Measurements from ENCODE around the gene AKT1. TPM values are rescaled to one million over a fixed set of nuclear protein-coding genes. Genes with fewer than 3 reads are reported as not detected.
"Not testable (repeated sequence)": the region's sequence is repeated elsewhere in the genome, so short reads cannot be mapped to it uniquely, and the experiment has no call there.

AKT1 gene
- total RNA-seq (2014; rRNA removed; shearing (Covaris generic)), result 220 and 224 TPM in 2 replicates

- in situ Hi-C loops (cut with HindIII; ENCODE audit: low sequenced_read_pairs), result no loop called here
- no peak for DNase-seq (ENCODE audit: low spot score)
These were observed at the start of gene AKT1 for GRCh38 chr14:104794993-104795780. TSS of gene AKT1 (minus strand) at chr14:104795748. CDS start at chr14:104792643, 3,105 bp downstream.

GRCh38 chr14:104845033-104845666 is 49.6 kb upstream of the AKT1 start:
- in situ Hi-C loops (cut with HindIII; ENCODE audit: low sequenced_read_pairs), result no loop called here
- no peak for DNase-seq (ENCODE audit: low spot score)

- in situ Hi-C loops (cut with HindIII; ENCODE audit: low sequenced_read_pairs), result no loop called here
- peak; percentile 68 for DNase-seq (ENCODE audit: low spot score)
These were observed 48.9 kb upstream of the AKT1 start for GRCh38 chr14:104844306-104845032.

- in situ Hi-C loops (cut with HindIII; ENCODE audit: low sequenced_read_pairs), result no loop called here
- DNase-seq (ENCODE audit: low spot score), result peak; percentile 44
These were observed 48.1 kb upstream of the AKT1 start for GRCh38 chr14:104843442-104844305.

- in situ Hi-C loops (cut with HindIII; ENCODE audit: low sequenced_read_pairs), result no loop called here
- DNase-seq (ENCODE audit: low spot score), result no peak
These were observed 47.5 kb upstream of the AKT1 start for GRCh38 chr14:104843006-104843405.

GRCh38 chr14:104841730-104842129 is 46.2 kb upstream of the AKT1 start:
- in situ Hi-C loops (cut with HindIII; ENCODE audit: low sequenced_read_pairs), result no loop called here
- DNase-seq (ENCODE audit: low spot score), result no peak

- in situ Hi-C loops (cut with HindIII; ENCODE audit: low sequenced_read_pairs); DNase-seq (ENCODE audit: low spot score): not testable (repeated sequence)
These were observed 40.8 kb upstream of the AKT1 start for GRCh38 chr14:104836171-104836935.

- DNase-seq (ENCODE audit: low spot score), result no peak
- in situ Hi-C loops (cut with HindIII; ENCODE audit: low sequenced_read_pairs), result no loop called here
These were observed 35.2 kb upstream of the AKT1 start for GRCh38 chr14:104830781-104831180.

GRCh38 chr14:104827177-104828055 is 31.9 kb upstream of the AKT1 start:
- in situ Hi-C loops (cut with HindIII; ENCODE audit: low sequenced_read_pairs), result loop anchor here (10.0 kb wide), 1 partner anchor 107 kb away; no protein-coding TSS in a partner anchor
- DNase-seq (ENCODE audit: low spot score), result peak; percentile 12

GRCh38 chr14:104826861-104827176 is 31.3 kb upstream of the AKT1 start:
- in situ Hi-C loops (cut with HindIII; ENCODE audit: low sequenced_read_pairs), result loop anchor here (10.0 kb wide), 1 partner anchor 108 kb away; no protein-coding TSS in a partner anchor
- DNase-seq (ENCODE audit: low spot score), result no peak

- in situ Hi-C loops (cut with HindIII; ENCODE audit: low sequenced_read_pairs), result loop anchor here (10.0 kb wide), 1 partner anchor 108 kb away; no protein-coding TSS in a partner anchor
- DNase-seq (ENCODE audit: low spot score), result peak; percentile 71
These were observed 30.8 kb upstream of the AKT1 start for GRCh38 chr14:104826189-104826860.

- no peak for DNase-seq (ENCODE audit: low spot score)
- in situ Hi-C loops (cut with HindIII; ENCODE audit: low sequenced_read_pairs), result loop anchor here (10.0 kb wide), 1 partner anchor 110 kb away; no protein-coding TSS in a partner anchor
These were observed 28.9 kb upstream of the AKT1 start for GRCh38 chr14:104824353-104824997.

- DNase-seq (ENCODE audit: low spot score), result no peak
These were observed 27.5 kb upstream of the AKT1 start for GRCh38 chr14:104822821-104823615.

GRCh38 chr14:104821971-104822608 is 26.5 kb upstream of the AKT1 start:
- DNase-seq (ENCODE audit: low spot score), result no peak
- in situ Hi-C loops (cut with HindIII; ENCODE audit: low sequenced_read_pairs), result loop anchor here (10.0 kb wide), 1 partner anchor 113 kb away; no protein-coding TSS in a partner anchor

More at GRCh38 chr14:104822821-104823615, 27.5 kb upstream of the AKT1 start:
- in situ Hi-C loops (cut with HindIII; ENCODE audit: low sequenced_read_pairs), result loop anchor here (10.0 kb wide), 1 partner anchor 112 kb away; no protein-coding TSS in a partner anchor

Data from G401 (cell line).